Measurements from ENCODE around the gene ANKRD18B. TPM values are rescaled to one million over a fixed set of nuclear protein-coding genes. Genes with fewer than 3 reads are reported as not detected.
"Not testable (repeated sequence)": the region's sequence is repeated elsewhere in the genome, so short reads cannot be mapped to it uniquely, and the experiment has no call there.

ANKRD18B gene
- not detected for total RNA-seq
- long read RNA-seq = 0 reads

GRCh38 chr9:33523397-33524305, at the start of gene ANKRD18B:
TSS of gene ANKRD18B (plus strand) at chr9:33524251. CDS start at chr9:33524490, 239 bp downstream.
- H3K9me3 ChIP-seq (replicated peaks); intact Hi-C loops (cut with micrococcal nuclease); H3K27ac ChIP-seq (replicated peaks); H3K36me3 ChIP-seq; DNase-seq: not testable (repeated sequence)
- Histone ChIP-seq H3K27me3 (ENCODE audit: low read depth) (peaks cover 94% of the 10 kb centered on the region), H3K4me1 (peaks cover 14% of the 10 kb centered on the region), H3K4me3 (peak within 1 kb of the TSS; percentile 59)

DNA sequence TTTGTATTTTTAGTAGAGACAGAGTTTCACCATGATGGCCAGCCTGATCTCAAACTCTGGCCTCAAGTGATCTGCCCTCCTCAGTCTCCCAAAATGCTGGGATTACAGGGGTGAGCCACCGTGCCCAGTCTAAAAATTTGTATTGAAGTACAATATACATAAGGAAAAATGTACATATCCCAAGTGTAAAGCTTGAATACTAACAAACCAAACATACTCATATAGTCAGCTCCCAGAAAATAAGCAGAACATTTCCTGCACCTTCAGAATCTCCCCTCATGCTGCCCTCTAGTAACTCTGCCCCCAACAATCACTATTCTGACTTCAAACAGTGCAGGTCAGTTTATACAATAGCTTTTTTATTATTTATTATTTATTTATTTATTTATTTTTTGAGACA, 48.7 kb upstream of the ANKRD18B start:
- Histone ChIP-seq H3K4me3 (no peak overlapping the region), H3K27ac (replicated peaks) (no peak overlapping the region)

DNA sequence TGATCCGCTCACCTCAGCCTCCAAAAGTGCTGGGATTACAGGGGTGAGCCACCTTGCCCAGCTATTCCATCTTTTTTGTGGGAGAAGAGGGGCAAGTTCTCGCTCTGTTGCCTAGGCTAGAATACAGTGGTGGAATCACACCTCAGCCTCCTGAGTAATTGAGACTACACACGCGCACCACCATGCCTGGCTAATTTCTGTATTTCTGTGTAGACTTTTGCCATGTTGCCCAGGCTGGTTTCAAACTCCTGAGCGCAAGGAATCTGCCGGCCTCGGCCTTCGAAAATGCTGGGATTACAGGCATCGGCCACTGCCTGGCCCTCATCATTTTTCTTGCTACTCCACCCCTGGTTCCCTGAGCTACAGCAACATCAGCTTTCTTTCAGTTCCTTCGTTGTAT, 47.5 kb upstream of the ANKRD18B start:
- no peak overlapping the region for H3K4me3 ChIP-seq
- peaks cover 29% of the 10 kb centered on the region for H3K4me1 ChIP-seq
- no peaks in the 10 kb centered on the region for H3K9me3 ChIP-seq (replicated peaks)
- no peak for TF ChIP-seq CTCF (IDR thresholded peaks at IDR 0.05; ENCODE audit: borderline replicate concordance)
- H3K36me3 ChIP-seq = peaks cover 8% of the 10 kb centered on the region
- no peak for DNase-seq
- intact Hi-C loops (cut with micrococcal nuclease) = no loop called here
- H3K27ac ChIP-seq (replicated peaks) = no peak overlapping the region
- H3K27me3 ChIP-seq (ENCODE audit: low read depth) = no peaks in the 10 kb centered on the region

More for the DNA sequence above, 48.7 kb upstream of the ANKRD18B start:
- TF ChIP-seq CTCF (IDR thresholded peaks at IDR 0.05; ENCODE audit: borderline replicate concordance) = no peak
- no peak for DNase-seq
- H3K27me3 ChIP-seq (ENCODE audit: low read depth) = no peaks in the 10 kb centered on the region
- H3K36me3 ChIP-seq = peaks cover 19% of the 10 kb centered on the region
- H3K4me1 ChIP-seq = peaks cover 29% of the 10 kb centered on the region
- H3K9me3 ChIP-seq (replicated peaks) = no peaks in the 10 kb centered on the region
- intact Hi-C loops (cut with micrococcal nuclease) = no loop called here

DNA sequence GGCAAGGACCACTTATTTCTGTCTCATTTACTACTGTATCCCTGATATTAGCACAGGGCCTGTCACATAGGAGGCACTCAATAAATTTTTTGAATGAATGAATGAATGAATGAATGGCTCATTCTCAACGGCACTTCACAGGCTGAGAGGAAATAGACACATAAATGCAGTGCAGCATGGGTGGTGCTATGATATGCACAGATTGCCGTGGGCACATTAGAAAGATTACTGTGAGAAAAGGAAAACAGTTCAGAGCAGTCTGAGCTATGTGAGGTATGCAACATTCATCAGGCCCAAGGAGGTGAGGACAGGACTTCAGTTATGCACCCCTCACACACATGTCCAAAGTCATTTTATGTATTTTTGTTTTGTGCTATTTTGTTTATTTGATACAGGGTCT, 43.9 kb upstream of the ANKRD18B start:
- H3K27ac ChIP-seq (replicated peaks) = no peak overlapping the region
- H3K27me3 ChIP-seq (ENCODE audit: low read depth) = no peaks in the 10 kb centered on the region
- H3K4me1 ChIP-seq = no peaks in the 10 kb centered on the region
- H3K4me3 ChIP-seq = no peak overlapping the region
- DNase-seq = no peak
- no peaks in the 10 kb centered on the region for H3K9me3 ChIP-seq (replicated peaks)
- no peak for TF ChIP-seq CTCF (IDR thresholded peaks at IDR 0.05; ENCODE audit: borderline replicate concordance)
- intact Hi-C loops (cut with micrococcal nuclease) = no loop called here
- no peaks in the 10 kb centered on the region for H3K36me3 ChIP-seq

GRCh38 chr9:33480976-33481375, 43.1 kb upstream of the ANKRD18B start:
- Histone ChIP-seq H3K9me3 (replicated peaks) (no peaks in the 10 kb centered on the region), H3K4me1 (no peaks in the 10 kb centered on the region), H3K27ac (replicated peaks) (no peak overlapping the region), H3K4me3 (no peak overlapping the region), H3K36me3 (no peaks in the 10 kb centered on the region), H3K27me3 (ENCODE audit: low read depth) (no peaks in the 10 kb centered on the region)
- no peak for DNase-seq
- TF ChIP-seq CTCF (IDR thresholded peaks at IDR 0.05; ENCODE audit: borderline replicate concordance) = no peak
- intact Hi-C loops (cut with micrococcal nuclease) = no loop called here

DNA sequence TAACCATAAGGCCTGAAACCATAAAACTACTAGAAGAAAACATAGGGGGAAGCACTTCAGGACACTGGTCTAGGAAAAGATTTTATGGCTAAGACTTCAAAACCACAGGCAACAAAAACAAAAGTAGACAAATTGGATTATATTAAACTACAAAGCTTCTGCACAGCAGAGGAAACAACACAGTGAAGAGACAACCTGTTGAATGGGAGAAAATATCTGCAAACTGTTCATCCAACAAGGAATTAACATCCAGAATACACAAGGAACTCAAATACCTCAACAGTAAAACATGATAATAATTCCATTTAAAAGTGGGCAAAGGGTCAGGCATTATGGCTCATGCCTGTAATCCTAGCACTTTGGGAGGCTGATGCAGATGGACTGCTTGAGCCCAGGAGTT, 38.7 kb upstream of the ANKRD18B start:
- intact Hi-C loops (cut with micrococcal nuclease); H3K27me3 ChIP-seq (ENCODE audit: low read depth); DNase-seq; H3K27ac ChIP-seq (replicated peaks); H3K36me3 ChIP-seq; H3K4me1 ChIP-seq; H3K4me3 ChIP-seq; H3K9me3 ChIP-seq (replicated peaks): not testable (repeated sequence)

Data from left ventricle myocardium inferior (tissue), 1 donor.